Endothelial cell of umbilical vein (primary cell): ENCODE measurements around the gene TSPAN9. TPM values are rescaled to one million over a fixed set of nuclear protein-coding genes. Genes with fewer than 3 reads are reported as not detected.

ENCODE experiments used
- BruUV-seq: library from RNA; stranded (reverse); fragments of 400-500 nt; replicated peaks from 2 replicates; lab custom pipeline; 2021; lab: Mats Ljungman, UMichigan
- CTCF ChIA-PET: fragments of 300-600, 350-600 bp; sonication (Branson Sonifier 250); formaldehyde crosslinking; loops from one replicate; lab custom pipeline; 2021; ENCODE audit warnings: antibody characterized with exemption, inconsistent platforms; lab: Charles Lee
- POLR2A ChIA-PET: fragments of 300-600, 350-600 bp; sonication (Branson Sonifier 250); formaldehyde crosslinking; loops from one replicate; lab custom pipeline; 2021; ENCODE audit warnings: antibody characterized with exemption, inconsistent platforms; lab: Charles Lee
- DNase-seq: peaks from one replicate; pipeline ENCODE4 v3.0.0-alpha.2; 2011; ENCODE audit warnings: low read depth, low spot score
- FAIRE-seq: peaks from 2 replicates; lab custom pipeline; 2011; peaks lifted over from hg19 to GRCh38; lab: Jason Lieb, UNC
- H2AFZ ChIP-seq: 2 replicates; pipeline ENCODE4 v1.6.0; 2012; ENCODE audit warnings: low read depth, low read length, control low read depth, inconsistent platforms
- H3K27ac ChIP-seq: 2 replicates; pipeline ENCODE4 v1.5.1; 2011; ENCODE audit warnings: low read depth, mild to moderate bottlenecking, control low read depth, low read length, moderate library complexity; ENCODE audit not compliant: insufficient read depth
- H3K27me3 ChIP-seq, 2 experiments: 2 replicates each; pipeline versions ENCODE4 v1.6.0 to v1.6.1; 2011; ENCODE audit warnings: low read length in 2 of 2, mixed read lengths in 1 of 2; ENCODE audit not compliant: control insufficient read depth in 2 of 2, insufficient read depth in 2 of 2
- H3K36me3 ChIP-seq, 2 experiments: 2 replicates in 1 of 2; 3 replicates in 1 of 2; pipeline ENCODE4 v1.5.1; 2011; ENCODE audit warnings: low read length in 2 of 2, mild to moderate bottlenecking in 1 of 2, moderate library complexity in 1 of 2; ENCODE audit not compliant: control insufficient read depth in 2 of 2, insufficient read depth in 2 of 2; ENCODE audit errors: extremely low read depth in 1 of 2
- H3K4me1 ChIP-seq: 3 replicates; pipeline ENCODE4 v1.5.1; 2011; ENCODE audit warnings: mild to moderate bottlenecking, low read length; ENCODE audit not compliant: control insufficient read depth, insufficient read depth; ENCODE audit errors: extremely low read depth
- H3K4me2 ChIP-seq: 2 replicates; pipeline ENCODE4 v1.6.1; 2011; ENCODE audit warnings: low read length, control low read depth, mixed read lengths; ENCODE audit not compliant: insufficient read depth
- H3K4me3 ChIP-seq, 3 experiments: fragments of 200-600 bp in 1 of 3; sonication (generic), shearing (Covaris generic) in 1 of 3; replicated peaks in 1 of 3; 2 replicates each; pipeline ENCODE4 v1.5.1; 2011 to 2016; ENCODE audit warnings: control low read depth in 3 of 3, low read length in 3 of 3, mild to moderate bottlenecking in 2 of 3, inconsistent platforms in 1 of 3, low read depth in 1 of 3, moderate library complexity in 1 of 3; ENCODE audit not compliant: insufficient read depth in 1 of 3
- H3K79me2 ChIP-seq: 2 replicates; pipeline ENCODE4 v1.6.0; 2012; ENCODE audit warnings: low read length, inconsistent platforms; ENCODE audit not compliant: control insufficient read depth, insufficient read depth
- H3K9ac ChIP-seq: replicated peaks from 2 replicates; pipeline ENCODE3; 2011; ENCODE audit warnings: low read length, control low read depth; ENCODE audit not compliant: insufficient read depth; ENCODE audit errors: extremely low read depth
- H3K9me1 ChIP-seq: replicated peaks from 3 replicates; pipeline ENCODE4 v1.6.0; 2011; ENCODE audit warnings: mild to moderate bottlenecking, low read length; ENCODE audit not compliant: control insufficient read depth, insufficient read depth; ENCODE audit errors: extremely low read depth
- H3K9me3 ChIP-seq: replicated peaks from 2 replicates; pipeline ENCODE4 v1.5.1; 2012; ENCODE audit warnings: low read length, inconsistent platforms; ENCODE audit not compliant: control insufficient read depth, insufficient read depth
- H4K20me1 ChIP-seq: replicated peaks from 2 replicates; pipeline ENCODE3; 2011; ENCODE audit warnings: mild to moderate bottlenecking, low read length; ENCODE audit not compliant: control insufficient read depth, insufficient read depth; ENCODE audit errors: extremely low read depth
- CTCF ChIP-seq, 2 donors: IDR thresholded peaks; 1 replicate in 1 of 2; 2 replicates in 1 of 2; pipeline ENCODE4 v1.5.1; 2011; ENCODE audit warnings: low read length in 2 of 2, mild to moderate bottlenecking in 2 of 2, moderate library complexity in 2 of 2, control low read depth in 1 of 2, inconsistent platforms in 1 of 2, low read depth in 1 of 2; ENCODE audit not compliant: insufficient read depth in 1 of 2; ENCODE audit errors: extremely low read depth in 1 of 2
- EZH2 ChIP-seq: IDR thresholded peaks from 2 replicates; pipeline ENCODE4 v1.6.1; 2012; ENCODE audit warnings: borderline replicate concordance, low read depth, mild to moderate bottlenecking, moderate library complexity, low read length, inconsistent platforms; ENCODE audit not compliant: severe bottlenecking
- FOS ChIP-seq: IDR thresholded peaks from 2 replicates; pipeline ENCODE4 v1.6.1; 2011; ENCODE audit warnings: mild to moderate bottlenecking, low read length, moderate library complexity, borderline replicate concordance; ENCODE audit not compliant: insufficient read depth
- GATA2 ChIP-seq: IDR thresholded peaks from 2 replicates; pipeline ENCODE4 v1.7.0; 2011; ENCODE audit warnings: low read depth, mild to moderate bottlenecking, moderate library complexity, mixed read lengths, low read length; ENCODE audit not compliant: insufficient read length, insufficient read depth
- JUN ChIP-seq: IDR thresholded peaks from 2 replicates; pipeline ENCODE4 v1.6.1; 2011; ENCODE audit warnings: borderline replicate concordance, low read depth; ENCODE audit not compliant: insufficient read length, insufficient read depth
- MAX ChIP-seq: IDR thresholded peaks from 2 replicates; pipeline ENCODE4 v1.6.1; 2011; ENCODE audit not compliant: insufficient read depth, insufficient read length
- MYC ChIP-seq: IDR thresholded peaks from one replicate; pipeline ENCODE4 v1.6.1; 2011; ENCODE audit warnings: mild to moderate bottlenecking, low read depth, low read length
- POLR2A ChIP-seq: IDR thresholded peaks from 2 replicates; pipeline ENCODE4 v1.6.1; 2012; ENCODE audit warnings: low read depth, mild to moderate bottlenecking, control low read depth, low read length
- POLR2AphosphoS5 ChIP-seq: IDR thresholded peaks from 2 replicates; pipeline ENCODE4 v1.6.1; 2012; ENCODE audit warnings: low read depth, mild to moderate bottlenecking, control low read depth, low read length, moderate library complexity; ENCODE audit not compliant: insufficient read depth
- dilution Hi-C: fragments of 300-500 bp; cut with MboI; formaldehyde crosslinking; loops from one replicate; pipeline ENCODE4 v1.15.0; 2019; ENCODE audit warnings: low sequenced_read_pairs; ENCODE audit not compliant: extremely low pct_ligation_motif_present
- intact Hi-C: fragments of 100-400 bp; cut with micrococcal nuclease; formaldehyde crosslinking; loops from one replicate; pipeline ENCODE4 v1.10.0; 2022
- polyA plus RNA-seq, 4 experiments: library from polyadenylated mRNA; depleted of rRNA in 3 of 4; stranded (reverse) in 3 of 4; unstranded in 1 of 4; fragments of >200 nt; gene quantifications; 2 replicates each; pipeline versions ENCODE4 v1.2.1 to v1.2.3, GENCODE V29; 2011 to 2012; ENCODE audit warnings: missing spikeins in 1 of 4
- total RNA-seq: library from RNA; stranded (reverse); gene quantifications from 2 replicates; pipeline ENCODE4 v1.2.3, GENCODE V29; 2021

TSPAN9 gene
- total and polyA plus RNA-seq, 2 donors (not counting 3 experiments of a cell fraction or from before 2014, with no cell fraction given): 43.3 to 66.8 TPM

GRCh38 chr12:3071710-3072109 lies 5.5 kb upstream of the TSPAN9 start:
- Histone ChIP-seq H3K4me3 (no peak overlapping the region), H3K4me1 (peaks cover 10% of the 10 kb centered on the region), H4K20me1 (no peaks in the 10 kb centered on the region), H3K36me3 (no peaks in the 10 kb centered on the region), H3K27ac (no peak overlapping the region), H3K9me3 (no peaks in the 10 kb centered on the region), H2AFZ (no peak overlapping the region), H3K9ac (no peak overlapping the region), H3K4me2 (no peak overlapping the region), H3K79me2 (no peaks in the 10 kb centered on the region), H3K9me1 (no peaks in the 10 kb centered on the region), H3K27me3 (peaks cover 3 to 7% of the 10 kb centered on the region in 2 experiments)
- intact Hi-C loops (loop anchor here (5.0 kb wide), 1 partner anchor 146 kb away; no protein-coding TSS in a partner anchor), dilution Hi-C loops (loop anchor here (10.0 kb wide), 1 partner anchor 203 kb away; no protein-coding TSS in a partner anchor)
- DNase-seq (no peak), FAIRE-seq (no peak)
- ChIA-PET POLR2A (no interaction called here), CTCF (interaction anchor here (1.2 to 9.8 kb wide), 3 partner anchors 52 to 205 kb away, joined by 5 to 222 read pairs (median 6); no protein-coding TSS in a partner anchor)
- no TSS peak for BruUV-seq
- no peak for TF ChIP-seq CTCF (IDR thresholded peaks at IDR 0.05; ENCODE audit: extremely low read depth in 1 of 2, insufficient read depth in 1 of 2, low read depth in 1 of 2, low read length in 2 of 2)
- TF ChIP-seq FOS: no peak
- TF ChIP-seq MYC: no peak
- no peak for TF ChIP-seq EZH2
- no peak for TF ChIP-seq POLR2A
- TF ChIP-seq JUN: no peak
- no peak for TF ChIP-seq POLR2AphosphoS5
- no peak for TF ChIP-seq GATA2
- TF ChIP-seq MAX: no peak
